PFSK-1 (cell line): Measurements from ENCODE around the gene NAA40.

Source experiments
- FOXP2 ChIP-seq: optimal IDR thresholded peaks from 2 replicates; pipeline ENCODE3; 2011; ENCODE audit warnings: borderline replicate concordance, control low read depth, inconsistent platforms; ENCODE audit not compliant: insufficient read depth; ENCODE audit errors: extremely low read length, extremely low read depth
- POLR2AphosphoS5 ChIP-seq: IDR thresholded peaks from 2 replicates; pipeline ENCODE4 v1.6.1; 2012; ENCODE audit warnings: low read depth, mild to moderate bottlenecking, control low read depth, low read length, moderate library complexity
- REST ChIP-seq, 2 experiments: IDR thresholded peaks; 2 replicates each; pipeline versions ENCODE4 v1.6.1 to v1.8.0; 2011 to 2012; ENCODE audit warnings: low read depth in 2 of 2, low read length in 2 of 2, control low read depth in 1 of 2, inconsistent platforms in 1 of 2, mild to moderate bottlenecking in 1 of 2, moderate library complexity in 1 of 2; ENCODE audit not compliant: insufficient read depth in 1 of 2
- SIN3A ChIP-seq: IDR thresholded peaks from 2 replicates; pipeline ENCODE4 v1.6.1; 2012; ENCODE audit warnings: mild to moderate bottlenecking, low read length, moderate library complexity, borderline replicate concordance; ENCODE audit not compliant: insufficient read depth
- TAF1 ChIP-seq: IDR thresholded peaks from 2 replicates; pipeline ENCODE4 v1.6.1; 2012; ENCODE audit warnings: low read length, control low read depth, borderline replicate concordance; ENCODE audit not compliant: insufficient read depth

NAA40 gene

DNA sequence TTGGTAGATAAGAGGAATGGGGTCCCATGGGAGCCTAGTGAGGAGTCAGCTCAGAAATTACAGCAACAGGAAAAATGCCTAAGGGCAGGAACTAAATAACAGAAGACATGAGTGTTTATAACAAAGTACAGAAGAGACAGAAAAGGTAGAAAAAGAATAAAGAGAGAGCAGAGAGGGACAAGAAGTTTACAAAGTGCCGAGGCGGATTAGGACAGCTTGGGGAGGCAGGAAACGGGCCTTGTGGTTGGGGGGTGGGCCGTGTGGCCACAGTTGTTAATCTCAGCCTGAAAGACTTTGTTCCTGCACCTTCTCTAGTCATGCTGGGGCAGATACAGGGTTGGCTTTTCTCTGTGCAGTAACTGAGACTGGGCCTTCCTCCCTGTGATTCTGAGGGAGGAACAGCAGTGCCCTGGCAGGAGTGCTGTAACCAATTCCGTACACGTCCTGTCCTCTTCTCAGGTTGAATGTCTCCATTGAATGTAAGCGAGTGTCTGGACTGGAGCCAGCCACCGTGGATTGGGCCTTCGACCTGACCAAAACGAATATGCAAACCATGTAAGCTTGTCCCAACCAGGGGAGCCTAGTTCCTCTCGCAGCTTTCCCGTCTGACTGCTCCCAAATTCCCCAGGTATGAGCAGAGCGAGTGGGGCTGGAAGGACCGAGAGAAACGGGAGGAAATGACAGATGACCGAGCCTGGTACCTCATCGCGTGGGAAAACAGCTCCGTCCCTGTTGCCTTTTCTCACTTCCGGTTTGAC is 13.2 kb downstream of the NAA40 start:
- TF ChIP-seq POLR2AphosphoS5: no peak

DNA sequence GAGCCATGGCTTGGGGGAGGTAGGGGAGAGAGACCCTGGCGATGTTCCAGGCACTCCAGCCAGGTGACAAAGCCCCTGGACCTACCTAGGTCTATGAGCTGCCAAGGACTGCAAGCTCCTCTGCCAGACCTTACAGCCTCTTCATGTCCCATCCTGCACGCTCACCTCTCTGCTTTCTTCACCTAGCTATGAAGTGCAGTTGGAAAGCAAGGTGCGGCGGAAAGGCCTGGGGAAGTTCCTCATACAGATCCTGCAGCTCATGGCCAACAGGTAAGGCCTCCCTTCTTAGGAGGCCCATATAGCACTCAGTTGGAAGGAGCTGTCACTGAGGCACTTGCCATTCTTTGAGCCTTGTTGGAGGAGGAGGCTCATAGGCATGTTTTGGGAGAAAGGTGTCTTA is 13.8 kb downstream of the NAA40 start:
- TF ChIP-seq TAF1: no peak
- TF ChIP-seq POLR2AphosphoS5: no peak
- no peak for TF ChIP-seq SIN3A
- no peak for TF ChIP-seq REST (IDR thresholded peaks at IDR 0.05; ENCODE audit: insufficient read depth in 1 of 2, low read depth in 2 of 2, low read length in 2 of 2)
- no peak for TF ChIP-seq FOXP2

DNA sequence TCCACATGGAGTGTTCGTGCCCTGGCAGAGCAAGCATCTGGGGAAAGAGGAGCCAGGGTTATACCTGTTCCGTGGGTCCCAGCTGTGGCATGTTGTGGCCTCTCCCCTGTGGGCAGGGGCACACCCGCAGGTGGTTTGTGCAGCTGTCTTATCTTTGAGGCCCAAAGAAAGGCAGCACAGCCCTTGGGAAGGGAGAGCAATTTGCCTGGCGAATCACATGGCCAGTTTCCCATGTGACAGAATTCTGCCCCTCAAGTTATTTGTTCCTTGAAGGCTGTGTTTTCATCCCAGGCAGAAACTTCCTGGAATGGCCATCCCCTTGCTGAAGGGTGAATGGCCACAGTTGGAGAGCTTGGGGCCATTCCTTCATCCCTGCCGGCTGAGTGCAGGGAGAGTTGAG is 19.2 kb downstream of the NAA40 start:
- no peak for TF ChIP-seq SIN3A
- no peak for TF ChIP-seq FOXP2
- TF ChIP-seq REST (IDR thresholded peaks at IDR 0.05; ENCODE audit: insufficient read depth in 1 of 2, low read depth in 2 of 2, low read length in 2 of 2): no peak
- no peak for TF ChIP-seq POLR2AphosphoS5
- no peak for TF ChIP-seq TAF1

DNA sequence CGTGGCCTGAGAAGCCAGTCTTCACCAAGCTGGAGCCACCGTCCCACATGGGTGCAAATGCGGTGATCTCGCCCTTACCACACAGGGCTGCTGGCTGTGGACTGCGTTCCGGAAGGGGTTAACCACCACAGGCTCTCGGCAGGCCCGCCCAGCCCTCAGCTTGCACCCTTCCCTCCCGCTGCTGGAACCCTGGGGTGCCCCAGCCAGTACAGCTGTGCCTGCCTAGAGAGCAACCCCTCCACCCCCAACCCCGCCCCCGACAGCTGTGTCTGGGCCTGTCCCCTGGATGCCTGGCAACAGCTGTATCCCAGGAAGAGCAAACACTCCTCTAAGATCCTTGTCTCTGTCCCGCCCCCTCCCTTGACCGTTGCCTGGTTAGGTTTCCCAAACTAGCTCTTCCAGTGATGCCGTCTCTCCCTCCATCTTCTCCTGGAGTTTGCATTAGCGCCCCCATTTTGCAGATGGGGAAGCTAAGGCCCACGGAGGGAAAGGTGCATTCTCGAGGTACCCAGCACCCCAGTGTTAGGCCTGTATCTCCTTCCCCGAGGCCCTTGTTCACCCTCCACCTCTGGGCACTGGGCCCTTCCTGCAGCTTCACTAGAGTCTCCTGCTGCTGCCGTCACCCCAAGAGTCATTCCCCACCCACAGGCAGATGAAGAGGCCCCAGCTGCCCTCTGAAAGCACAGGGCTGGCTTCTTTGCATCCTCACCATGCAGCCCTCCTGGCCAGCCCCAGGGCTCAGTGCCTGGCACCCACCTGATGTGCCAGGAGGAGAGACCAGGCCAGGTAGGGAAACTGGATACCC is 23.0 kb downstream of the NAA40 start:
- TF ChIP-seq POLR2AphosphoS5: no peak
- TF ChIP-seq FOXP2: no peak
- no peak for TF ChIP-seq REST (IDR thresholded peaks at IDR 0.05; ENCODE audit: insufficient read depth in 1 of 2, low read depth in 2 of 2, low read length in 2 of 2)
- TF ChIP-seq SIN3A: no peak
- TF ChIP-seq TAF1: no peak

GRCh38 chr11:63966444-63966843 is 27.6 kb downstream of the NAA40 start:
- TF ChIP-seq POLR2AphosphoS5 (no peak), REST (IDR thresholded peaks at IDR 0.05; ENCODE audit: insufficient read depth in 1 of 2, low read depth in 2 of 2, low read length in 2 of 2) (no peak), SIN3A (no peak), FOXP2 (no peak), TAF1 (no peak)
